Measurements from ENCODE around the gene RERG. TPM values are rescaled to one million over a fixed set of nuclear protein-coding genes. Genes with fewer than 3 reads are reported as not detected.

RERG gene
- total RNA-seq, 1 experiment from 2014 or later = not detected

DNA sequence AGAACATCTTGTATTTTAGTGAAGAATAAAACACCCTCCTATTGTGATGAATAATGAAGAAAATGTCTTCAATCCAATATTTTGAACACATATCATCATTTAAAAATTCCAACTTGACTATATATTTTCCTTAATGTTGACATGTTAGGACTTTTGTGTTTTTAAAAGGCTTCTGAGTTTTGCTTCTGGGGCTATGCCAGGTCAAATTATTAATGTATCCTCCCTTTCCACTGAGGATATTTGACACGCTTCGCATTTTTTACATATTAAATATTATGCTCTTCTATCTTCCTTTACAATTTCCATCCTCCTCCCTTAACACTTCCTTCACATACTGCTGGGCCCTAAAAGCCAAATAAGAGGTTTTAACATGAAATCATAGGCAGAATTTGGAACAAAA, 20.6 kb downstream of the RERG start:
- H3K4me3 ChIP-seq (ENCODE audit: low read depth, low read length, poor library complexity, severe bottlenecking) = no peak overlapping the region
- POLR2A ChIA-PET (ENCODE audit: low non-redundant PET) = no interaction called here
- intact Hi-C loops (cut with micrococcal nuclease; ENCODE audit: unreplicated experiment) = no loop called here
- BruUV-seq (replicated peaks) = no TSS peak
- H3K27me3 ChIP-seq (replicated peaks; ENCODE audit: insufficient read depth, low read depth, low read length, poor library complexity) = no peaks in the 10 kb centered on the region
- H3K4me1 ChIP-seq (ENCODE audit: insufficient read depth, low read length, poor library complexity, severe bottlenecking) = no peaks in the 10 kb centered on the region
- H3K36me3 ChIP-seq (ENCODE audit: insufficient read depth, low read length, poor library complexity, severe bottlenecking) = no peaks in the 10 kb centered on the region
- H3K9me3 ChIP-seq (ENCODE audit: low read depth, low read length, poor library complexity, severe bottlenecking) = peaks cover 5% of the 10 kb centered on the region
- CTCF ChIA-PET = no interaction called here
- DNase-seq (ENCODE audit: low spot score) = no peak
- TF ChIP-seq CTCF (conservative IDR thresholded peaks at IDR 0.05; ENCODE audit: low read depth, low read length) = no peak
- TF ChIP-seq EZH2 (IDR thresholded peaks at IDR 0.05; ENCODE audit: borderline replicate concordance, low read depth, low read length, poor library complexity, severe bottlenecking) = no peak
- H3K27ac ChIP-seq (ENCODE audit: low read depth, low read length, poor library complexity, severe bottlenecking) = no peak overlapping the region

- BruUV-seq (replicated peaks) = no TSS peak
Measured at GRCh38 chr12:15199930-15200329, 21.3 kb downstream of the RERG start.

GRCh38 chr12:15196678-15197505, 24.3 kb downstream of the RERG start:
- ChIA-PET POLR2A (ENCODE audit: low non-redundant PET) (no interaction called here), CTCF (no interaction called here)
- no TSS peak for BruUV-seq (replicated peaks)

More at GRCh38 chr12:15199930-15200329, 21.3 kb downstream of the RERG start:
- Histone ChIP-seq H3K9me3 (ENCODE audit: low read depth, low read length, poor library complexity, severe bottlenecking) (peaks cover 5% of the 10 kb centered on the region), H3K27ac (ENCODE audit: low read depth, low read length, poor library complexity, severe bottlenecking) (no peak overlapping the region), H3K27me3 (replicated peaks; ENCODE audit: insufficient read depth, low read depth, low read length, poor library complexity) (no peaks in the 10 kb centered on the region), H3K4me3 (ENCODE audit: low read depth, low read length, poor library complexity, severe bottlenecking) (no peak overlapping the region), H3K4me1 (ENCODE audit: insufficient read depth, low read length, poor library complexity, severe bottlenecking) (no peaks in the 10 kb centered on the region), H3K36me3 (ENCODE audit: insufficient read depth, low read length, poor library complexity, severe bottlenecking) (no peaks in the 10 kb centered on the region)
- ChIA-PET CTCF (no interaction called here), POLR2A (ENCODE audit: low non-redundant PET) (no interaction called here)
- no peak for DNase-seq (ENCODE audit: low spot score)
- intact Hi-C loops (cut with micrococcal nuclease; ENCODE audit: unreplicated experiment) = no loop called here
- TF ChIP-seq EZH2 (IDR thresholded peaks at IDR 0.05; ENCODE audit: borderline replicate concordance, low read depth, low read length, poor library complexity, severe bottlenecking) = no peak
- no peak for TF ChIP-seq CTCF (conservative IDR thresholded peaks at IDR 0.05; ENCODE audit: low read depth, low read length)

More at GRCh38 chr12:15196678-15197505, 24.3 kb downstream of the RERG start:
- Histone ChIP-seq H3K27ac (ENCODE audit: low read depth, low read length, poor library complexity, severe bottlenecking) (no peak overlapping the region), H3K36me3 (ENCODE audit: insufficient read depth, low read length, poor library complexity, severe bottlenecking) (no peaks in the 10 kb centered on the region), H3K27me3 (replicated peaks; ENCODE audit: insufficient read depth, low read depth, low read length, poor library complexity) (no peaks in the 10 kb centered on the region), H3K4me1 (ENCODE audit: insufficient read depth, low read length, poor library complexity, severe bottlenecking) (no peaks in the 10 kb centered on the region), H3K4me3 (ENCODE audit: low read depth, low read length, poor library complexity, severe bottlenecking) (no peak overlapping the region), H3K9me3 (ENCODE audit: low read depth, low read length, poor library complexity, severe bottlenecking) (no peaks in the 10 kb centered on the region)
- intact Hi-C loops (cut with micrococcal nuclease; ENCODE audit: unreplicated experiment) = no loop called here
- no peak for TF ChIP-seq CTCF (conservative IDR thresholded peaks at IDR 0.05; ENCODE audit: low read depth, low read length)
- TF ChIP-seq EZH2 (IDR thresholded peaks at IDR 0.05; ENCODE audit: borderline replicate concordance, low read depth, low read length, poor library complexity, severe bottlenecking) = no peak
- DNase-seq (ENCODE audit: low spot score) = no peak

All from A673 (cell line).